Measurements from ENCODE around the gene EIF2B5. TPM values are rescaled to one million over a fixed set of nuclear protein-coding genes. Genes with fewer than 3 reads are reported as not detected.

The EIF2B5 gene
- total and polyA plus RNA-seq, 2 of the 13 experiments (the other 11 are each of a cell fraction or from before 2014, with no cell fraction given), result 38.4 to 60.2 TPM

GRCh38 chr3:184174646-184175492 is 39.7 kb downstream of the EIF2B5 start, which contains the start of gene AP2M1 (continued):
- TF ChIP-seq IRF9 (CRISPR knock-in tag; IDR thresholded peaks at IDR 0.05; ENCODE audit: borderline replicate concordance) (peak; percentile 80; the same call in 1 of the 2 replicates), NCOA1 (CRISPR knock-in tag; IDR thresholded peaks at IDR 0.05) (no peak), SP4 (CRISPR knock-in tag; IDR thresholded peaks at IDR 0.05) (peak; percentile 89), PHF8 (CRISPR knock-in tag; IDR thresholded peaks at IDR 0.05) (peak; percentile 84), ZNF567 (CRISPR knock-in tag; IDR thresholded peaks at IDR 0.05; ENCODE audit: borderline replicate concordance) (no peak), SYNCRIP (IDR thresholded peaks at IDR 0.05; ENCODE audit: insufficient read depth, low read depth, low read length) (no peak), SKIL (CRISPR knock-in tag; IDR thresholded peaks at IDR 0.05; ENCODE audit: borderline replicate concordance) (no peak), ZNF317 (CRISPR knock-in tag; IDR thresholded peaks at IDR 0.05) (peak; percentile 68), BHLHE40 (IDR thresholded peaks at IDR 0.05; ENCODE audit: low read length) (no peak), MEIS2 (CRISPR knock-in tag; IDR thresholded peaks at IDR 0.05) (peak; percentile 49; the same call in 1 of the 2 replicates), ZNF672 (CRISPR knock-in tag; IDR thresholded peaks at IDR 0.05) (no peak), ZNF512B (CRISPR knock-in tag; IDR thresholded peaks at IDR 0.05; ENCODE audit: borderline replicate concordance) (no peak), PRPF4 (IDR thresholded peaks at IDR 0.05; ENCODE audit: low read depth, low read length, poor library complexity, severe bottlenecking) (no peak), RFXANK (CRISPR knock-in tag; IDR thresholded peaks at IDR 0.05) (no peak), MAX (IDR thresholded peaks at IDR 0.05) (peak; percentile 48; the same call in 1 of the 2 replicates), ETV5 (CRISPR knock-in tag; IDR thresholded peaks at IDR 0.05; ENCODE audit: borderline replicate concordance) (no peak; the same call in 1 of the 2 replicates), ZFP37 (CRISPR knock-in tag; IDR thresholded peaks at IDR 0.05; ENCODE audit: borderline replicate concordance) (no peak), DPF2 (CRISPR knock-in tag; IDR thresholded peaks at IDR 0.05; ENCODE audit: borderline replicate concordance, low read depth) (no peak), ZFY (CRISPR knock-in tag; IDR thresholded peaks at IDR 0.05) (peak; percentile 67)
